Measurements from ENCODE around the gene WDPCP.

GRCh38 chr2:63627866-63628265 lies 39.6 kb upstream of the WDPCP start:
- TF ChIP-seq CTCF (IDR thresholded peaks at IDR 0.05) (no peak), EP300 (IDR thresholded peaks at IDR 0.05) (no peak)

Measured in esophagus muscularis mucosa (tissue), 3 donors.